ENCODE results near the gene PHEX. TPM values are rescaled to one million over a fixed set of nuclear protein-coding genes. Genes with fewer than 3 reads are reported as not detected.

The PHEX gene
- total RNA-seq, 1 donor from 2014 or later, result 0.48 TPM

GRCh38 chrX:22194660-22194945, 162.5 kb downstream of the PHEX start:
- no peak overlapping the region for H3K27ac Mint-ChIP-seq
- no peaks in the 10 kb centered on the region for H3K27me3 Mint-ChIP-seq
- H3K4me1 Mint-ChIP-seq (ENCODE audit: low read depth), result peaks cover 3% of the 10 kb centered on the region
- no peak for DNase-seq (ENCODE audit: low spot score, unreplicated experiment)
- no peaks in the 10 kb centered on the region for H3K36me3 Mint-ChIP-seq (ENCODE audit: insufficient read depth)
- H3K4me3 Mint-ChIP-seq (ENCODE audit: low read depth), result no peak overlapping the region
- peaks cover 3% of the 10 kb centered on the region for H3K9me3 Mint-ChIP-seq (ENCODE audit: low read depth)
- TF ChIP-seq CTCF (IDR thresholded peaks at IDR 0.05; ENCODE audit: unreplicated experiment), result no peak

GRCh38 chrX:22196149-22196548, 164.0 kb downstream of the PHEX start:
- Mint-ChIP-seq H3K9me3 (ENCODE audit: low read depth) (peaks cover 3% of the 10 kb centered on the region), H3K4me3 (ENCODE audit: low read depth) (no peak overlapping the region), H3K27me3 (no peaks in the 10 kb centered on the region), H3K27ac (no peak overlapping the region), H3K4me1 (ENCODE audit: low read depth) (peaks cover 2% of the 10 kb centered on the region), H3K36me3 (ENCODE audit: insufficient read depth) (no peaks in the 10 kb centered on the region)
- DNase-seq (ENCODE audit: low spot score, unreplicated experiment), result no peak
- TF ChIP-seq CTCF (IDR thresholded peaks at IDR 0.05; ENCODE audit: unreplicated experiment), result no peak

DNA sequence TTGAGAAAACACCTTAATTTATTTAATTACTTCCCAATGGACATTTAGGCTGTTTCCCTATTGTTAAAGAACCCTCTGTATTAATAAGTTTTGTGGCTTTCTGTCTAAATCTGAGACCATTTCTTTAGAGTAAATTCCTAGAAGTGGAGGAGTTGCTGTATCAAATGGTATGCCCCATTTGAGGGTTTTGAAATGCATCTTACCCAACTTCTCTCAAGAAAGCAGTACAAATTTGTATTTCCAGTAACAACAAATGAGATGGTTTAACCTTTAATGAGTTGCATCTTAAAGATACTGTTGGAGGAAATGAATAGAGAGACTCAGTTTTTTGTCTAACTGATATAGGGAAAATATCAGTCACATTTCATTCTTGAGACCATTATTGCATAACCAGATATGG, 170.1 kb downstream of the PHEX start:
- H3K4me1 Mint-ChIP-seq (ENCODE audit: low read depth), result peaks cover 22% of the 10 kb centered on the region
- H3K27me3 Mint-ChIP-seq, result no peaks in the 10 kb centered on the region
- no peak for DNase-seq (ENCODE audit: low spot score, unreplicated experiment)
- H3K27ac Mint-ChIP-seq, result no peak overlapping the region
- H3K9me3 Mint-ChIP-seq (ENCODE audit: low read depth), result peaks cover 11% of the 10 kb centered on the region
- no peak for TF ChIP-seq CTCF (IDR thresholded peaks at IDR 0.05; ENCODE audit: unreplicated experiment)
- H3K4me3 Mint-ChIP-seq (ENCODE audit: low read depth), result no peak overlapping the region
- H3K36me3 Mint-ChIP-seq (ENCODE audit: insufficient read depth), result no peaks in the 10 kb centered on the region

- TF ChIP-seq CTCF (IDR thresholded peaks at IDR 0.05; ENCODE audit: unreplicated experiment), result no peak
- no peaks in the 10 kb centered on the region for H3K36me3 Mint-ChIP-seq (ENCODE audit: insufficient read depth)
- peaks cover 11% of the 10 kb centered on the region for H3K9me3 Mint-ChIP-seq (ENCODE audit: low read depth)
- no peak for DNase-seq (ENCODE audit: low spot score, unreplicated experiment)
- no peak overlapping the region for H3K4me3 Mint-ChIP-seq (ENCODE audit: low read depth)
- peaks cover 22% of the 10 kb centered on the region for H3K4me1 Mint-ChIP-seq (ENCODE audit: low read depth)
- no peaks in the 10 kb centered on the region for H3K27me3 Mint-ChIP-seq
- H3K27ac Mint-ChIP-seq, result no peak overlapping the region
Observed at GRCh38 chrX:22203186-22203585, 171.1 kb downstream of the PHEX start.

GRCh38 chrX:22206781-22207180, 174.7 kb downstream of the PHEX start:
- Mint-ChIP-seq H3K27me3 (no peaks in the 10 kb centered on the region), H3K27ac (peak overlapping the region; percentile 87), H3K4me3 (ENCODE audit: low read depth) (no peak overlapping the region), H3K4me1 (ENCODE audit: low read depth) (peaks cover 25% of the 10 kb centered on the region), H3K36me3 (ENCODE audit: insufficient read depth) (no peaks in the 10 kb centered on the region), H3K9me3 (ENCODE audit: low read depth) (peaks cover 14% of the 10 kb centered on the region)
- DNase-seq (ENCODE audit: low spot score, unreplicated experiment), result no peak
- TF ChIP-seq CTCF (IDR thresholded peaks at IDR 0.05; ENCODE audit: unreplicated experiment), result no peak
